ELR (cell line): ENCODE data around the gene SMIM7.

Experiments
- DNase-seq: peaks from one replicate; pipeline ENCODE4 v3.0.0-alpha.2; 2015; ENCODE audit warnings: low read depth

The SMIM7 gene

GRCh38 chr19:16621165-16621800 is 38.7 kb downstream of the SMIM7 start:
- no peak for DNase-seq

- DNase-seq = no peak
These were observed 39.4 kb downstream of the SMIM7 start for GRCh38 chr19:16620584-16620983.

DNA sequence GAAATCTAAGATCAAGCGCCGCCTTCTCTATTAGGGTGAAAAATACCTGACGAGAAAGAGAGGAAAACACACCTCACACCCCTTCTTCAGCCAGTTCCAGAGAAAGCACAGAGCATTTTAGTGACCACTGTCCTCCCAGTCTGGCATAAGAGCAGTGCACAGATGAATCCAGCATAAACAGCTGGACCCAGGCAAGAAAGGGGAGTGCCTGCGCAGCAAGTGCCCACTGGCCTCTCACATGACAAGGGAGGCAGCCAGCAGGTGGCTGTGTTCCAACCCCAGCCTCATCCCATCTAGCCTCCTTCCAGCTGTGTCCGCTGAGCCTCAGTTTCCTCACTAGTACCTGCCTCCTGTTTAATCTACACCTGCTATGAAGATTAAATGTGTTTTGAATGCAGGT is 39.9 kb downstream of the SMIM7 start:
- DNase-seq = no peak

GRCh38 chr19:16619457-16619856 is 40.5 kb downstream of the SMIM7 start:
- no peak for DNase-seq

- no peak for DNase-seq
These were observed 41.7 kb downstream of the SMIM7 start for GRCh38 chr19:16618248-16618647.

GRCh38 chr19:16615808-16616207 is 44.1 kb downstream of the SMIM7 start:
- peak; percentile 34 for DNase-seq

DNA sequence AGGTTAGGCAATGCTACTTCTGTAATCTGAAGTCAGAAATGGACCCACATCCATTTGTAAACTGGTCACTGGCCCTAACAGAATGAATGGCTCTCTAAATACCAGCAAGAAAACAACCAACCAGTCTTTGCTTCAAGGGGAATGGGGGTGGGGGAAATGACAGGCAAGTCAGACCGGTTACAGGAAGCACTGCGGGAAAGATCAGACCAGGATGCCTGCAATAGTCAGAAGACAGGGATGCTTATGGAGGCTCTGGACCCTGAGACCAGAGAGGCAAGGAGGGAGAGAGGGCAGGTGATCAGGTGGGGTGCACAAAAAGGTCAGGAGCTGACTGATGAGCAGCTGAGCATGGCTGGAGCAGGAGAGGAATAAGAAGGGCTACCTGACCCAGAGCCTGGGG is 45.0 kb downstream of the SMIM7 start:
- DNase-seq = no peak

- DNase-seq = no peak
These were observed 46.1 kb downstream of the SMIM7 start for GRCh38 chr19:16613841-16614240.

- no peak for DNase-seq
These were observed 47.3 kb downstream of the SMIM7 start for GRCh38 chr19:16612636-16613035.

DNA sequence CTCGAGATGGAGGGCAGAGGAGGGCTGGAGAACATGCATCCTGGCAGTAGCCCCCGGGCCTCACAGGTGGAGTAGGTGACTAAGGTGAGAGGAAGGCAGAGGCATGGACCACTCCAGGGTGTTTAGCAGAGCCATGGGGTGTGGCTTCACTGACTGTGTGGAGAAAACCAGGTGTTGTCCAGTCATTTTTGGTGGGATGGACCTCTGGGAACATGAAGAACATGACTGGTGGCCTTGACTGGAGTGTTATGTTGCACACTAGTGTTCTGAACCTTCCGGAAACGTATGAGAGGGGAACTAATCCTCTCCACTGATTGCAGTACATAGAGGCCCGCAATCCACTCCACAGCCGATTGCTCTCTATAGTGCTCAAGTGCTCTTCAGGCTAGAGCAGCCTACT is 48.8 kb downstream of the SMIM7 start:
- DNase-seq = no peak

DNA sequence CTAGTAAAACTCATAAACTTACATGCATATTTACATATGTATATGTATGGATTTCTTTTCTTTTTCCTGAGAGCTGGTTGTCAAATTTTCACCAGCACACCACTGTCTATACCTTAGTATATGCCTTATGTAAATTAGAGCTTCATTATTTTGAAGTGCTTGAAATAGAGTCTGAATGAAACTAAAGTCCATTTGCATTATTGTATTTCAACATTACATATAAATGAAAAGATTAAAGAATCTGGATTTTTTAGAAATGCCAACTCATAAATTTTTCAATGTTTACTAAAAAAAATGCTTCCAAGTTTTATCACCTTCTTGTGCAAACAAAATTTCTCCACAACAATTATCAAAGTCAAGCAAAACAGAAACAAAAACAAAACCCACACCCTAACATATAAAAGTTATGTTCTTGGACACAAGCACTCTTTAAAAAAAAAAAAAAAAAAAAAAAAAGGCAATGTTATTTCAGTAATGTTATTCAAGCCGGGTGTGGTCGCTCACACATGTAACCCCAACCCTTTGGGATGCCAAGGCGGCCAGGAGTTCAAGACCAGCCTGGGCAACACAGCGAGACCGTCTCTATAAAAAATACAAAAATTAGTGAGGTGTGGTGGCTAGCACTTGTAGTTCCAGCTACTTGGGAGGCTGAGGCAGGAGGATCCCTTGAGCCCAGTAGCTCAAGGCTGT is 50.3 kb downstream of the SMIM7 start:
- no peak for DNase-seq

GRCh38 chr19:16608290-16608739 is 51.6 kb downstream of the SMIM7 start:
- DNase-seq = peak; percentile 66

DNA sequence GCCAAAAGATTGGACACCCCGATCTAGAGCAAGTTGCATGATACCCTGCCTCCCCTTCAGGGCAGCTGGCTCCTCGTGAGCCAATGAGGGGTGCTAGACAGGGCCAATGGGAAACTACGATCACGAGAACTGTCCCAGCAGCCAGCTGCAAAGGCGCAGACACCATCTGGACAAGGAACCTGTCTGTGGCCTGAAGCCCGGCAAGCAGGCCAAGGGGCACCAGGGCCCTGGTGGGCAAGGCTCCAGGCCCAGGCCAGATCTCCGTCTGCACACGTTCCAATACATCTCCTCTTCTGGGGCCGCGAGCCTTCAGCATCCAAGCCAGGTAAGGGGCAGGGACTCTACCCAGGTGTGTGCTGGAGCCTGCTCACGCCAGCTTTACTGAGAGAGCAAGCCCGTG is 52.1 kb downstream of the SMIM7 start:
- DNase-seq = no peak

- DNase-seq = no peak
These were observed 54.4 kb downstream of the SMIM7 start for GRCh38 chr19:16605553-16605994.

DNA sequence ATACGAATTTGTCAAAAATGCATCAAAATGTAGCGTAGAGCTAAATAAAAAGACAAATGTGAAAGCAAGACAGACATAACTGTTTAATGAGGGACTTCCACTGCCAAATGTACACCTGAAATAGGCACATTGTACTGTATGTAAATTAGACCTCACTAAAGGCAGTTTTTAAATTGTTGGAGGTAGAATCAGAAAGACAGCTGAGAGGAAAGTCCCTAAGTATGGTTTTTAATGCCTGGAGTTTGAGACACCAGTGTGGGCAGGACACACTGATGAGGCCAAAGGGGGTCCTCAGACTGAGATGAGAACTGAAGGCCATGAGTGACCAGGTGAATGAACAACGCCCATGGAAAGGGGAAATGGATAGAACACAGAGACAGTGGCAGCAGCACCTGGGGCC is 54.8 kb downstream of the SMIM7 start:
- DNase-seq = no peak

- no peak for DNase-seq
These were observed 55.3 kb downstream of the SMIM7 start for GRCh38 chr19:16604615-16605014.

- no peak for DNase-seq
These were observed 56.9 kb downstream of the SMIM7 start for GRCh38 chr19:16603090-16603489.

DNA sequence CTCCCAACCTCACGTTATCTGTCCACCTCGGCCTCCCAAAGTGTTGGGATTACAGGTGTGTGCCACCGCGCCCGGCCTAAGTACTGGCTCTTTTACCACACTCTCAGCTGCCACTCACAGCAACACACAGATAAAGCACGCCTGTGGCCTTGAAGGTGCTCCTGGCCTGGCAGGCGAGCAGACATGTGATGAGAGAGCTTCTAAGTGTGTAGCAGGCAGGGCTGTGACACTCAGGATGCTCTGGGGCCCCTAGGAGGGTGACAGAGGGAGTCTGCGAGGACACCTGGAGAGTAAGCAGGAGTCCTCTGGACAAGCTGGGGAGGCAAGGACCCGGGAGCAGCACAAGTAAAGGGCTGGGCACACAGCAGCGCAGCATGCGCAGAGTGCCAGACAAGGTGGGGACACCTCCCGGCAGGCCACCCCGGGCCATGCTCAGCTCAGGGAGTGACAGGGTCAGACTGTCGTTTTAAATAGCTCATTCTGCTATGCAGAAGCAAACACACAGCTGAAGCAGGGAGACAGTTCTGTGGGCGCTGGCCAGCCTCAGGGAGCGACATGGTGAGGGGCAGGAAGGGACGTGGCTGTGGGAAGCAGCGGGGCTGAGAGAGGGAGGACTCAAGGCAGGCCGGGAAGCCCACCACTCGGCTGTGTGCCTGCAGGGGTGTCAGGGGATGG is 58.4 kb downstream of the SMIM7 start:
- no peak for DNase-seq

- DNase-seq = no peak
These were observed 59.1 kb downstream of the SMIM7 start for GRCh38 chr19:16600824-16601223.

- no peak for DNase-seq
These were observed 60.1 kb downstream of the SMIM7 start for GRCh38 chr19:16599655-16600346.

DNA sequence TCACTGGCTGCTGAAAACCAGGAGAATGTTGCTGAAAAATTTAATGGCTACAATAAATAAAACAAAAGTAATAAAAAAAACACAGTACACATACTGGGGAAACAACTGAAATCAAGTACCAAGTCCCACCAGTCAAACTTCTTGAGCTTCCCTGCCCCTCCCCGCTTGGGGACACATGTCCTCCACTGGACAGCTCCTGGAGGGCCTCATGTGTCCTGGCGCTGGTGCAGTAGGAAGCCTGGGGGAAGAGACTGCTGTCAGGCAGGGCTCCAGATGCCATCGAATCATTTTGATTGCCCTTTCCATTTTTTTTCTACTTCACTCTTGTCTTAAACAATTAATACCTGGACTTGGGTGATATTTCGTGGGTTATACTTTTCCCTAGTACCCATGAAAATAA is 61.1 kb downstream of the SMIM7 start:
- no peak for DNase-seq

GRCh38 chr19:16596399-16596798 is 63.5 kb downstream of the SMIM7 start:
- no peak for DNase-seq
